K562 (cell line): ENCODE data around the gene TM7SF2. TPM values are rescaled to one million over a fixed set of nuclear protein-coding genes. Genes with fewer than 3 reads are reported as not detected.

Experiments
- C11orf30 ChIP-seq: fragments of 450-650 bp; IDR thresholded peaks from 2 replicates; pipeline ENCODE4 v1.6.1; 2016; ENCODE audit warnings: low read depth, mild to moderate bottlenecking
- CCNT2 ChIP-seq: IDR thresholded peaks from 2 replicates; pipeline ENCODE4 v1.6.1; 2011; ENCODE audit warnings: borderline replicate concordance, low read depth, mild to moderate bottlenecking, moderate library complexity, mixed read lengths, low read length; ENCODE audit not compliant: insufficient read length; ENCODE audit errors: extremely low read depth
- MCM7 ChIP-seq, 2 experiments: fragments of 450-650 bp; IDR thresholded peaks; 2 replicates each; pipeline ENCODE4 v1.6.1; 2016 to 2018
- POLR2A ChIP-seq: fragments of 450-650 bp; conservative IDR thresholded peaks from 2 replicates; pipeline ENCODE4 v1.6.1; 2016
- POLR2AphosphoS2 ChIP-seq: IDR thresholded peaks from 2 replicates; pipeline ENCODE4 v1.6.1; 2012; ENCODE audit warnings: low read length, improper control_type of control experiment
- POLR2AphosphoS5 ChIP-seq: IDR thresholded peaks from 2 replicates; pipeline ENCODE4 v1.6.1; 2011; ENCODE audit warnings: mild to moderate bottlenecking, low read depth, low read length, moderate library complexity; ENCODE audit not compliant: control insufficient read depth, insufficient read depth
- SP1 ChIP-seq: sonication (generic); formaldehyde crosslinking; IDR thresholded peaks from 2 replicates; pipeline ENCODE4 v1.8.1; 2022; ENCODE audit warnings: mild to moderate bottlenecking, missing genetic modification reagents
- SUPT5H ChIP-seq: fragments of 450-650 bp; IDR thresholded peaks from 2 replicates; pipeline ENCODE4 v1.6.1; 2016
- ZBED1 ChIP-seq: IDR thresholded peaks from 2 replicates; pipeline ENCODE4 v1.6.1; 2014
- ZFP36 ChIP-seq: fragments of 150-350 bp; IDR thresholded peaks from 2 replicates; pipeline ENCODE4 v1.6.1; 2018; ENCODE audit warnings: low read length, low read depth; ENCODE audit not compliant: partially characterized antibody
- ZNF707 ChIP-seq: fragments of 250-450 bp; sonication (Bioruptor Pico); conservative IDR thresholded peaks from 2 replicates; pipeline ENCODE4 v1.8.0; 2022; ENCODE audit warnings: inconsistent platforms, mild to moderate bottlenecking, moderate library complexity
- ZNF75A ChIP-seq: fragments of 450-650 bp; formaldehyde crosslinking; IDR thresholded peaks from 2 replicates; pipeline ENCODE4 v1.4.0; 2020; ENCODE audit warnings: mild to moderate bottlenecking
- ZNF76 ChIP-seq: fragments of 250-450 bp; sonication (Bioruptor Pico); IDR thresholded peaks from 2 replicates; pipeline ENCODE4 v1.4.0; 2020; ENCODE audit warnings: mild to moderate bottlenecking, moderate library complexity, borderline replicate concordance
- ZNF785 ChIP-seq: fragments of 250-450 bp; sonication (Bioruptor Pico); IDR thresholded peaks from 2 replicates; pipeline ENCODE4 v1.4.0; 2020; ENCODE audit warnings: mild to moderate bottlenecking
- polyA plus RNA-seq, 8 experiments: library from polyadenylated mRNA; depleted of rRNA in 4 of 8; stranded (reverse) in 5 of 8; unstranded in 3 of 8; fragments of >200 nt; fragmentation: Nextera tagmentation in 2 of 8; fragmentation: Illumina TruSeq in 1 of 8; extraction: Ambion mirVana in 2 of 8; extraction: Trizol in 1 of 8; gene quantifications; 2 replicates each; pipeline versions ENCODE4 v1.2.1 to v1.2.3, GENCODE V29; 2011 to 2014; ENCODE audit warnings: inconsistent platforms in 1 of 8, missing spikeins in 1 of 8
- total RNA-seq, 7 experiments: library from RNA; depleted of rRNA in 6 of 7; stranded (reverse); fragments of >200 nt in 6 of 7; fragmentation: Illumina TruSeq in 2 of 7; extraction: Trizol in 2 of 7; gene quantifications; 2 replicates each; pipeline versions ENCODE4 v1.2.1 to v1.2.3, GENCODE V29; 2011 to 2021; ENCODE audit warnings: low replicate concordance in 1 of 7
- TF ChIP-seq, protein P1 (sequence below): sonication (generic); formaldehyde crosslinking; IDR thresholded peaks from 2 replicates; pipeline ENCODE4 v1.8.0; 2023; ENCODE audit warnings: missing genetic modification reagents, mild to moderate bottlenecking, borderline replicate concordance
- TF ChIP-seq, protein P2 (sequence below): fragments of 250-450 bp; sonication (Bioruptor Pico); IDR thresholded peaks from 2 replicates; pipeline ENCODE4 v1.5.0; 2020; ENCODE audit warnings: mild to moderate bottlenecking, borderline replicate concordance
- TF ChIP-seq, protein P3 (sequence below): fragments of 450-650 bp; formaldehyde crosslinking; conservative IDR thresholded peaks from 2 replicates; pipeline ENCODE4 v1.4.0; 2022; ENCODE audit warnings: mild to moderate bottlenecking, missing genetic modification characterization
- TF ChIP-seq, protein P4 (sequence below), 2 experiments: fragments of 450-650 bp; conservative IDR thresholded peaks; 2 replicates each; pipeline ENCODE4 v1.6.1; 2017; ENCODE audit warnings: mild to moderate bottlenecking in 2 of 2, moderate library complexity in 2 of 2

Gene TM7SF2
- total and polyA plus RNA-seq, 9 of the 15 experiments (the other 6 are each of a cell fraction or from before 2014, with no cell fraction given): 1.2 to 22.0 (median 14.3) TPM

DNA sequence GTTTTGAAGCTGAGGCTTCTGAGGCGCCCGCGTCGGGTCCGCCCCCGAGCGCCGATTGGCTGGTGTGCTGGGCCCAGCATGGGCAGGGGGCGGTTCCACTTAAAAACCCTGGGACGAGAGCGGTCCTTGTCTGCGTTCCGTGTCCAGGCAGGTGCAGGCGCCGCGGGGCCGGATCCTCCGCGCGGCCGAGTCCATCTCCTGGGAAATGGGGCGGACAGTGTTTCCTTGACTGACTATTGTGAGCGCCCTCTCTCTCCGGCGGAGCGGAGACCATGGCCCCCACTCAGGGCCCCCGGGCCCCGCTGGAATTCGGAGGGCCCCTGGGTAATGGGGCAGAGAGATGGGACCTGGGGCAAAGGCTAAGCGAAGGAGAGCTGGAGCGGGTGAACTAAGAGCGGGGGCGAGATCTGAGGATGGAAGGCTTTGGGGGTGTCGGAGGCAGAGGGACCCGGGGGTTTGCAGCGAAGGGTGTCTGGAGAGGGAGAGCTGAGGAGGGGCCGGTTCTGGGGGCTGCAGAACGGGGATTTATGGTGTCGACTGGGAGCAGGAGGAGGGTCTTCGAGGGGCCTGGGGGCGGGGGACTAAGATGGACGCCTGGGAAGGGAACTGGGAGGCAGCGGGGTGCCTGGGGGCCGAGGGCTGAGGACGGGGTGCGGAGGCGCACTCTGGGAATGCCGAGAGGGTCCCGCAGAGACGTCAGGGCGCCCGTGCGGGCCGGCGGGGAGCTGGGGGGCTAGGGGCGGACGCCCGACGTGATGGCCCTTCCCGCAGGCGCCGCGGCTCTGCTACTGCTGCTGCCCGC lies at the start of gene TM7SF2 (continued):
- TF ChIP-seq, protein P1, sequence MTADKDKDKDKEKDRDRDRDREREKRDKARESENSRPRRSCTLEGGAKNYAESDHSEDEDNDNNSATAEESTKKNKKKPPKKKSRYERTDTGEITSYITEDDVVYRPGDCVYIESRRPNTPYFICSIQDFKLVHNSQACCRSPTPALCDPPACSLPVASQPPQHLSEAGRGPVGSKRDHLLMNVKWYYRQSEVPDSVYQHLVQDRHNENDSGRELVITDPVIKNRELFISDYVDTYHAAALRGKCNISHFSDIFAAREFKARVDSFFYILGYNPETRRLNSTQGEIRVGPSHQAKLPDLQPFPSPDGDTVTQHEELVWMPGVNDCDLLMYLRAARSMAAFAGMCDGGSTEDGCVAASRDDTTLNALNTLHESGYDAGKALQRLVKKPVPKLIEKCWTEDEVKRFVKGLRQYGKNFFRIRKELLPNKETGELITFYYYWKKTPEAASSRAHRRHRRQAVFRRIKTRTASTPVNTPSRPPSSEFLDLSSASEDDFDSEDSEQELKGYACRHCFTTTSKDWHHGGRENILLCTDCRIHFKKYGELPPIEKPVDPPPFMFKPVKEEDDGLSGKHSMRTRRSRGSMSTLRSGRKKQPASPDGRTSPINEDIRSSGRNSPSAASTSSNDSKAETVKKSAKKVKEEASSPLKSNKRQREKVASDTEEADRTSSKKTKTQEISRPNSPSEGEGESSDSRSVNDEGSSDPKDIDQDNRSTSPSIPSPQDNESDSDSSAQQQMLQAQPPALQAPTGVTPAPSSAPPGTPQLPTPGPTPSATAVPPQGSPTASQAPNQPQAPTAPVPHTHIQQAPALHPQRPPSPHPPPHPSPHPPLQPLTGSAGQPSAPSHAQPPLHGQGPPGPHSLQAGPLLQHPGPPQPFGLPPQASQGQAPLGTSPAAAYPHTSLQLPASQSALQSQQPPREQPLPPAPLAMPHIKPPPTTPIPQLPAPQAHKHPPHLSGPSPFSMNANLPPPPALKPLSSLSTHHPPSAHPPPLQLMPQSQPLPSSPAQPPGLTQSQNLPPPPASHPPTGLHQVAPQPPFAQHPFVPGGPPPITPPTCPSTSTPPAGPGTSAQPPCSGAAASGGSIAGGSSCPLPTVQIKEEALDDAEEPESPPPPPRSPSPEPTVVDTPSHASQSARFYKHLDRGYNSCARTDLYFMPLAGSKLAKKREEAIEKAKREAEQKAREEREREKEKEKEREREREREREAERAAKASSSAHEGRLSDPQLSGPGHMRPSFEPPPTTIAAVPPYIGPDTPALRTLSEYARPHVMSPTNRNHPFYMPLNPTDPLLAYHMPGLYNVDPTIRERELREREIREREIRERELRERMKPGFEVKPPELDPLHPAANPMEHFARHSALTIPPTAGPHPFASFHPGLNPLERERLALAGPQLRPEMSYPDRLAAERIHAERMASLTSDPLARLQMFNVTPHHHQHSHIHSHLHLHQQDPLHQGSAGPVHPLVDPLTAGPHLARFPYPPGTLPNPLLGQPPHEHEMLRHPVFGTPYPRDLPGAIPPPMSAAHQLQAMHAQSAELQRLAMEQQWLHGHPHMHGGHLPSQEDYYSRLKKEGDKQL (CRISPR knock-in tag): 0 out of 2 replicates have a peak, but pooled peaks have one; percentile 12
- TF ChIP-seq ZNF75A (CRISPR knock-in tag): no peak
- TF ChIP-seq POLR2AphosphoS2: peak; percentile 95
- TF ChIP-seq, protein P2, sequence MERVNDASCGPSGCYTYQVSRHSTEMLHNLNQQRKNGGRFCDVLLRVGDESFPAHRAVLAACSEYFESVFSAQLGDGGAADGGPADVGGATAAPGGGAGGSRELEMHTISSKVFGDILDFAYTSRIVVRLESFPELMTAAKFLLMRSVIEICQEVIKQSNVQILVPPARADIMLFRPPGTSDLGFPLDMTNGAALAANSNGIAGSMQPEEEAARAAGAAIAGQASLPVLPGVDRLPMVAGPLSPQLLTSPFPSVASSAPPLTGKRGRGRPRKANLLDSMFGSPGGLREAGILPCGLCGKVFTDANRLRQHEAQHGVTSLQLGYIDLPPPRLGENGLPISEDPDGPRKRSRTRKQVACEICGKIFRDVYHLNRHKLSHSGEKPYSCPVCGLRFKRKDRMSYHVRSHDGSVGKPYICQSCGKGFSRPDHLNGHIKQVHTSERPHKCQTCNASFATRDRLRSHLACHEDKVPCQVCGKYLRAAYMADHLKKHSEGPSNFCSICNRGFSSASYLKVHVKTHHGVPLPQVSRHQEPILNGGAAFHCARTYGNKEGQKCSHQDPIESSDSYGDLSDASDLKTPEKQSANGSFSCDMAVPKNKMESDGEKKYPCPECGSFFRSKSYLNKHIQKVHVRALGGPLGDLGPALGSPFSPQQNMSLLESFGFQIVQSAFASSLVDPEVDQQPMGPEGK: 0 out of 2 replicates have a peak, but pooled peaks have one; percentile 51
- no peak for TF ChIP-seq ZNF707 (CRISPR knock-in tag)
- no peak for TF ChIP-seq ZNF785 (CRISPR knock-in tag)
- TF ChIP-seq C11orf30: no peak
- peak; percentile 85 for TF ChIP-seq SUPT5H
- TF ChIP-seq POLR2A: peak; percentile 88
- no peak for TF ChIP-seq ZFP36
- TF ChIP-seq ZBED1: no peak
- peak; percentile 29 for TF ChIP-seq CCNT2
- TF ChIP-seq MCM7 (IDR thresholded peaks at IDR 0.05): no peak
- TF ChIP-seq SP1 (CRISPR knock-in tag): peak; percentile 73; the same call in 1 of the 2 replicates
- TF ChIP-seq, protein P3, sequence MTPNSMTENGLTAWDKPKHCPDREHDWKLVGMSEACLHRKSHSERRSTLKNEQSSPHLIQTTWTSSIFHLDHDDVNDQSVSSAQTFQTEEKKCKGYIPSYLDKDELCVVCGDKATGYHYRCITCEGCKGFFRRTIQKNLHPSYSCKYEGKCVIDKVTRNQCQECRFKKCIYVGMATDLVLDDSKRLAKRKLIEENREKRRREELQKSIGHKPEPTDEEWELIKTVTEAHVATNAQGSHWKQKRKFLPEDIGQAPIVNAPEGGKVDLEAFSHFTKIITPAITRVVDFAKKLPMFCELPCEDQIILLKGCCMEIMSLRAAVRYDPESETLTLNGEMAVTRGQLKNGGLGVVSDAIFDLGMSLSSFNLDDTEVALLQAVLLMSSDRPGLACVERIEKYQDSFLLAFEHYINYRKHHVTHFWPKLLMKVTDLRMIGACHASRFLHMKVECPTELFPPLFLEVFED (CRISPR knock-in tag): peak; percentile 76; the same call in 1 of the 2 replicates
- TF ChIP-seq, protein P4, sequence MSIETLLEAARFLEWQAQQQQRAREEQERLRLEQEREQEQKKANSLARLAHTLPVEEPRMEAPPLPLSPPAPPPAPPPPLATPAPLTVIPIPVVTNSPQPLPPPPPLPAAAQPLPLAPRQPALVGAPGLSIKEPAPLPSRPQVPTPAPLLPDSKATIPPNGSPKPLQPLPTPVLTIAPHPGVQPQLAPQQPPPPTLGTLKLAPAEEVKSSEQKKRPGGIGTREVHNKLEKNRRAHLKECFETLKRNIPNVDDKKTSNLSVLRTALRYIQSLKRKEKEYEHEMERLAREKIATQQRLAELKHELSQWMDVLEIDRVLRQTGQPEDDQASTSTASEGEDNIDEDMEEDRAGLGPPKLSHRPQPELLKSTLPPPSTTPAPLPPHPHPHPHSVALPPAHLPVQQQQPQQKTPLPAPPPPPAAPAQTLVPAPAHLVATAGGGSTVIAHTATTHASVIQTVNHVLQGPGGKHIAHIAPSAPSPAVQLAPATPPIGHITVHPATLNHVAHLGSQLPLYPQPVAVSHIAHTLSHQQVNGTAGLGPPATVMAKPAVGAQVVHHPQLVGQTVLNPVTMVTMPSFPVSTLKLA (conservative IDR thresholded peaks at IDR 0.05): peak; percentile 49 to 63; a peak in 3 of 4 replicates
- TF ChIP-seq ZNF76: no peak
- peak; percentile 54; the same call in 1 of the 2 replicates for TF ChIP-seq POLR2AphosphoS5
